GM21529 (cell line): Measurements from ENCODE around the gene ALKBH7.
"Not testable (repeated sequence)": the region's sequence is repeated elsewhere in the genome, so short reads cannot be mapped to it uniquely, and the experiment has no call there.

Experiments
- ATAC-seq: cut with Tn5 transposase; IDR thresholded peaks from one replicate; pipeline ENCODE4 v1.9.1; 2021; ENCODE audit not compliant: unreplicated experiment

The ALKBH7 gene

DNA sequence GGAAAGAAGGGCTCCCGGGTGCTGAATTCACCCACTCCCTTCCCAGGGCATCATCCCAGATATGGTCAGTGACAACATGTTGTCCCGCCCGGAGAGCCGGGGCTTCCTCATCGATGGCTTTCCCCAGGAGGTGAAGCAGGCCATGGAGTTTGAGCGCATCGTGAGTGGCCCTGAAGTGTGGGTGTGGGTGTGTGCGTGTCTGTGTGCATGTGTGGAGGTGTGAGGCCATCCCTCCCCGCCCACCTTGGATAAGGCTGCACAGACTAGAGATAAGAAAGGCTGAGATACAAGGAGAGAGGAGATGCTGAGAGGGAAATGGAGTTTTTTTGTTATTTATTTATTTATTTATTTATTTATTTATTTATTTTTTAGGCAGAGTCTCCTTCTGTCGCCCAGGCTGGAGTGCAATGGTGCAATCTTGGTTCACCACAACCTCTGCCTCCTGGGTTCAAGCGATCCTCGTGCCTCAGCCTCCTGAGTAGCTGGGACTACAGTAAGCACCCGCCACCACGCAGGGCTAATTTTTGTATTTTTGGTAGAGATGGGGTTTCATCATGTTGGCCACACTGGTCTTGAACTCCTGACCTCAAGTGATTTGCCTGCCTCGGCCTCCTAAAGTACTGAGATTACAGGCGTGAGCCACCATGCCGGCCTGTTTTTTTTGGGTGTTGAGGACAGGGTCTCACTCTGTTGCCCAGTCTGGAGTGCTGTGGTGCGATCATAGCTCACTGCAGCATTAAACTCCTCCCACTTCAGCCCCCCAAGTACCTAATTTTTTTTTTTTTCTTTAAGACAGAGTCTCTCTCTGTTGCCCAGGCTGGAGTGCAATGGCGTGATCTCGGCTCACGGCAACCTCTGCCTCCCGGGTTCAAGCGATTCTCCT lies 27.7 kb downstream of the ALKBH7 start:
- ATAC-seq, result not testable (repeated sequence)

GRCh38 chr19:6402058-6402457 lies 29.5 kb downstream of the ALKBH7 start:
- ATAC-seq, result no peak

- no peak for ATAC-seq
Measured at GRCh38 chr19:6402837-6403608, 30.4 kb downstream of the ALKBH7 start.

DNA sequence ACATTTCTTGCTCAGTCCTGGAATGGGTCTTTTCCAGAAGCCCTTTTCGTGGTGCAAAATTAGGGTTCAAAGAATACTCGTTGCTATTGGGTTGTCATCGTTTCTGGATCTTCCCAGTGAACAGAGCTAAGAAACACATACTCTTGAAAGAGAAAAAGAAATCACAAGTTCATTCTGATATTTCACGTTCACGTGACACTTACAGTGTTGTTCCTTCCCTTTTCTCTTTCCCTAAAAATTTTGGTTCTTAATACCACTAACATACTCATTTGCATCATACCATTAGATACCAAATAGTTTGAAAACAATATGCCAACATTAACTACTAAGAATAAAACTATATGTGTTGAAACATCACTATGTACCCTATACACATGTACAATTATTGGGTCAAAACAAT lies 33.8 kb downstream of the ALKBH7 start:
- ATAC-seq, result no peak

DNA sequence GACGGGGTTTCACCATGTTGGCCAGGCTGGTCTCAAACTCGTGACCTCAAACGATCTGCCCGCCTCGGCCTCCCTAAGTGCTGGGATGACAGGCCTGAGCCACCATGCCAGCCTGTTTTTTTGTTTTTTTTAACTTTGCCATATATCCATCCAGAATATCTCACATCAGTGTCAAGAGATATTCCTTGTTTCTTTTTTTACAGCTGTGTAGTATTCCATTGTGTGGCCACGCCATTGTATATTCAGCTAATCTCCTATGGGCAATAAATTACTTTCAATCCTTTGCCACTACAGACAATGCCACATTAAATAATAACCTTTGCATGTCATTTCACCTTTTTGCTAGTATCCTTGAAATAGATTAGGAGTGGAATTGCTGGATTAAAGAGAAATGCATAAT lies 36.8 kb downstream of the ALKBH7 start:
- no peak for ATAC-seq

DNA sequence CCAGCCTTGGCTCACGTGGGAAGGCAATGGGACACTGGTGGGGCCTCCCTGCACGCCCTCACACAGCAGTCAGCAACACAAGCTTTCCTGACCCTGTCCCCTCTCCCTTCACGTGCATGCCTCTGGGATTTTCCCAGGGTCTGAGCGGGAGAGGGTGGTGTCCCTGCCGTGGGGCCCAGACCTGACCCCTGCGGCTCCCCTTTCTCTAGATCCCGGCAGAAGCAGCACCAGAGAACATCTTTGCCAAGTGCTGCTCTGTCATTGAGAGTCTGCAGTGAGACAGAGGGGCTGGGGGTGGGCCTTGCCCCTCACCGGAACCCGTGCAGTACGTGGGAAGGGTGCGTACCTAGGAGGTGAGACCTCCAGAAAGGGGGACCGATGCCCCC lies 39.5 kb downstream of the ALKBH7 start:
- ATAC-seq, result no peak

- ATAC-seq, result no peak
Measured at GRCh38 chr19:6412447-6413091, 40.0 kb downstream of the ALKBH7 start.

DNA sequence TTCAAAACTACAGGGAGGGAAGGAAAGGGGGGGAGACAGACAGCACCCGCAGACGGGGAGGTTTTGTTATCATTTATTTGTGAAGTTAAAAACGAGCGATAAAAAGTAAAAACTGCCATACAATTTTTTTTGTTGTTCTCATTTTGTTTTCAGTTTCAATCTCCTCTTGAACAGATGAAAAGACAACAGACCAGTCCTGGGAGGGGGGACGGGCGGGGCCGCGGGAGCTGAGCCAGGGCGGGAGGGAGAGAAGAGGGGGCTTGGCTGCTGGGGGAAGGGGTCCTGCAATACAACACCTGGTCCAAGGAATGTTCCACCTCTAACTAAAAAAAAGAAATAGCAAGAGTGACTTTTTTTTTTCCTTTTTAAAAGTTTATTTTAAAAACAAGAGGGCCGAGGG lies 40.7 kb downstream of the ALKBH7 start:
- no peak for ATAC-seq

GRCh38 chr19:6413721-6414643 lies 41.4 kb downstream of the ALKBH7 start:
- no peak for ATAC-seq

DNA sequence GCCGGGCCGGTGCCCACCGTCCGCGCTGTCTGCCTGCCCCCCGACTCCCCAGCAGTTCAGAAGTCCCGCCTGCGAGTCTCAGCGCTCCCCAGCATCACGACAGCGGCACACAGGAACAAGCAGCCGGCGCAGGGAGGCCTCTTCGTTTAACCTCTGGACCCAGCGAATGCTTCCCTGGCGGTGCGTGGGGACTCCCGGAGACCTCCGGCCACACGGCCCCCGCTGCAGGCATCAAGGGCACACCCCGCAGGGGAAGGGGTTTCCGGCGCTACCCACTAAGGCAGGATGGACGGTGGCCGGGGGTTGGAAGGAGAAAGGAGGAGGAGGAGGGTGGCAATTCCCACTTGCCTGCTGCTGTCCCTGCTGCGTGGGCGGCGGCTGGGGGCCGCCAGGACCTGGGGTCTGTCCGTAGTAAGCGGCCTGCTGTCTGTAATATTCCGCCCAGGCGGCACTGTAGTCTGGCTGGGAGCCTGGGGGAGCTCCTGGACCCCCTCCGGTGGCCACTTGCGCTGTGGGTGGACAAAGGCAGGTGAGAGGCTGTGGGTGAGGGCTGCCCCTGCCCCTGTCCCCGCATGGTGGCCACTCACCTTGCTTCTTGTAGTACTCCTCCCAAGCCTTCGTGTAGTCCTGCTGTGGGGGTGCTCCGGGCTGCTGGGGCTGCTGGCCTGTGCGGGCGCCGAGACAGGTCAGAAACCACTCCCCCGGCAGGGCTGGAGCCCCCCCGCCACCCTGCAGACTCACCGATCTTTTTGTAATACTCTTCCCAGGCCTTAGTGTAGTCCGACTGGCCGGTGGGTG lies 42.4 kb downstream of the ALKBH7 start:
- ATAC-seq, result no peak

- ATAC-seq, result no peak
Measured at GRCh38 chr19:6415591-6416190, 43.1 kb downstream of the ALKBH7 start.

- ATAC-seq, result no peak
Measured at GRCh38 chr19:6416658-6417405, 44.2 kb downstream of the ALKBH7 start.

- no peak for ATAC-seq
Measured at GRCh38 chr19:6417713-6418561, 45.3 kb downstream of the ALKBH7 start.

DNA sequence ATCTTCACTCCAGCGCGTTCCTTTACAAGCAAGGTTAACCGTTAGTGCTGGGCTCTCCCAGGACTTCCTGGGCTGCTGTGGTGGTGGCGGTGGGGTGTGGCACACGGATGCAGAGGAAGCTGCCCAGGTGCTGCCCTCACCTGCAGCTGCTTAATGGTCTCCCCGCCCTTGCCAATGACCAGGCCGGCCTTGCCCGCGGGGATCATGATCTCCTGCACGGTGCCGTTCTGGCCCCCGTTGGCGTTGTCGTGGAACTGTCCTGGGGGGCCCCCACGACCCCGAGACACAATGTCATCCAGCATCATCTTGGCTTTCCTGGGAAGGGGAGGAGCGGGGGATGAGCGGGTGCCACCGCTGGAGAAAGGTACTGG lies 46.0 kb downstream of the ALKBH7 start:
- no peak for ATAC-seq

GRCh38 chr19:6421075-6422014 lies 48.8 kb downstream of the ALKBH7 start:
- ATAC-seq, result no peak

- no peak for ATAC-seq
Measured at GRCh38 chr19:6423499-6424194, 51.1 kb downstream of the ALKBH7 start.
